Karpas-422 (cell line): ENCODE results near the gene MOB3C. TPM values are rescaled to one million over a fixed set of nuclear protein-coding genes. Genes with fewer than 3 reads are reported as not detected.

ENCODE experiments used
- DNase-seq: peaks from one replicate; pipeline ENCODE4 v3.0.0-alpha.2; 2015
- H2AFZ ChIP-seq: fragments of 200-600 bp; sonication (generic); 2 replicates; pipeline ENCODE4 v1.6.1; 2014; ENCODE audit warnings: antibody characterized with exemption, low read length, mixed read lengths
- H3K27ac ChIP-seq: fragments of 200-600 bp; sonication (generic); 2 replicates; pipeline ENCODE4 v1.5.1; 2014; ENCODE audit warnings: mild to moderate bottlenecking, low read length, moderate library complexity
- H3K27me3 ChIP-seq: fragments of 200-600 bp; sonication (generic); 2 replicates; pipeline ENCODE4 v1.6.1; 2014; ENCODE audit warnings: low read length, mixed read lengths
- H3K36me3 ChIP-seq: fragments of 200-600 bp; sonication (generic); 2 replicates; pipeline ENCODE4 v1.6.1; 2014; ENCODE audit warnings: low read length, mixed read lengths; ENCODE audit not compliant: insufficient read depth
- H3K4me1 ChIP-seq: fragments of 200-600 bp; sonication (generic); 2 replicates; pipeline ENCODE4 v1.6.1; 2014; ENCODE audit warnings: mild to moderate bottlenecking, low read length, mixed read lengths
- H3K4me2 ChIP-seq: fragments of 200-600 bp; sonication (generic); 2 replicates; pipeline ENCODE4 v1.6.1; 2014; ENCODE audit warnings: low read length, low read depth, mild to moderate bottlenecking; ENCODE audit not compliant: poor library complexity, severe bottlenecking
- H3K4me3 ChIP-seq: fragments of 200-600 bp; sonication (generic); 2 replicates; pipeline ENCODE4 v1.5.1; 2014; ENCODE audit warnings: mild to moderate bottlenecking, antibody characterized with exemption, low read length, mixed read lengths
- H3K79me2 ChIP-seq: fragments of 200-600 bp; sonication (generic); 2 replicates; pipeline ENCODE4 v1.6.1; 2014; ENCODE audit warnings: mild to moderate bottlenecking, low read length, mixed read lengths
- H3K9ac ChIP-seq: fragments of 200-600 bp; sonication (generic); 2 replicates; pipeline ENCODE4 v1.6.0; 2014; ENCODE audit warnings: low read length
- H3K9me2 ChIP-seq: fragments of 200-600 bp; sonication (generic), shearing (Covaris generic); replicated peaks from 2 replicates; pipeline ENCODE4 v1.6.0; 2014; ENCODE audit warnings: mild to moderate bottlenecking, low read length, moderate library complexity; ENCODE audit not compliant: insufficient read depth
- H3K9me3 ChIP-seq: fragments of 300-700, 200-600 bp; sonication (generic); 2 replicates; pipeline ENCODE4 v1.6.1; 2014; ENCODE audit warnings: low read length, mixed read lengths
- H4K20me1 ChIP-seq: fragments of 200-600 bp; sonication (generic); 2 replicates; pipeline ENCODE4 v1.6.1; 2014; ENCODE audit warnings: mild to moderate bottlenecking, antibody characterized with exemption, low read length, low read depth; ENCODE audit not compliant: insufficient read depth
- total RNA-seq: library from RNA; depleted of rRNA; stranded (reverse); fragments of >200 nt; shearing (Covaris generic); gene quantifications from 2 replicates; pipeline ENCODE4 v1.2.3, GENCODE V29; 2014; ENCODE audit warnings: low replicate concordance

The MOB3C gene
- total RNA-seq, 1 experiment from 2014 or later = 2.2 TPM

GRCh38 chr1:46646844-46647243 lies 30.2 kb upstream of the MOB3C start:
- no peaks in the 10 kb centered on the region for H3K4me1 ChIP-seq
- no peak overlapping the region for H2AFZ ChIP-seq
- peaks cover 18% of the 10 kb centered on the region for H3K36me3 ChIP-seq
- H3K4me2 ChIP-seq = no peak overlapping the region
- no peaks in the 10 kb centered on the region for H3K9me2 ChIP-seq
- no peaks in the 10 kb centered on the region for H3K79me2 ChIP-seq
- no peaks in the 10 kb centered on the region for H3K9me3 ChIP-seq
- no peak for DNase-seq
- no peaks in the 10 kb centered on the region for H3K27me3 ChIP-seq
- no peak overlapping the region for H3K9ac ChIP-seq
- no peak overlapping the region for H3K27ac ChIP-seq
- H3K4me3 ChIP-seq = no peak overlapping the region
- no peaks in the 10 kb centered on the region for H4K20me1 ChIP-seq

GRCh38 chr1:46646331-46646730 lies 29.7 kb upstream of the MOB3C start:
- Histone ChIP-seq H3K4me2 (no peak overlapping the region), H3K4me3 (no peak overlapping the region), H4K20me1 (no peaks in the 10 kb centered on the region), H3K9me2 (no peaks in the 10 kb centered on the region), H3K36me3 (peaks cover 16% of the 10 kb centered on the region), H3K9me3 (no peaks in the 10 kb centered on the region), H2AFZ (no peak overlapping the region), H3K27ac (no peak overlapping the region), H3K79me2 (no peaks in the 10 kb centered on the region), H3K4me1 (no peaks in the 10 kb centered on the region), H3K27me3 (no peaks in the 10 kb centered on the region), H3K9ac (no peak overlapping the region)
- DNase-seq = no peak

GRCh38 chr1:46645815-46646214 lies 29.2 kb upstream of the MOB3C start:
- H3K27me3 ChIP-seq = no peaks in the 10 kb centered on the region
- no peak for DNase-seq
- peaks cover 16% of the 10 kb centered on the region for H3K36me3 ChIP-seq
- no peaks in the 10 kb centered on the region for H3K9me3 ChIP-seq
- H3K79me2 ChIP-seq = no peaks in the 10 kb centered on the region
- no peak overlapping the region for H3K4me2 ChIP-seq
- H3K27ac ChIP-seq = no peak overlapping the region
- no peaks in the 10 kb centered on the region for H4K20me1 ChIP-seq
- no peak overlapping the region for H2AFZ ChIP-seq
- H3K9ac ChIP-seq = no peak overlapping the region
- H3K9me2 ChIP-seq = no peaks in the 10 kb centered on the region
- no peaks in the 10 kb centered on the region for H3K4me1 ChIP-seq
- no peak overlapping the region for H3K4me3 ChIP-seq

GRCh38 chr1:46643368-46643775 lies 26.8 kb upstream of the MOB3C start:
- no peaks in the 10 kb centered on the region for H3K27me3 ChIP-seq
- no peak overlapping the region for H3K4me3 ChIP-seq
- H3K4me2 ChIP-seq = no peak overlapping the region
- no peak overlapping the region for H3K27ac ChIP-seq
- no peak for DNase-seq
- no peak overlapping the region for H3K9ac ChIP-seq
- H3K9me3 ChIP-seq = no peaks in the 10 kb centered on the region
- H3K4me1 ChIP-seq = no peaks in the 10 kb centered on the region
- no peaks in the 10 kb centered on the region for H3K9me2 ChIP-seq
- H3K79me2 ChIP-seq = no peaks in the 10 kb centered on the region
- H3K36me3 ChIP-seq = peaks cover 5% of the 10 kb centered on the region; the same call in 1 of the 2 replicates
- no peaks in the 10 kb centered on the region for H4K20me1 ChIP-seq
- H2AFZ ChIP-seq = no peak overlapping the region

- H3K4me3 ChIP-seq = no peak overlapping the region
- H3K36me3 ChIP-seq = no peaks in the 10 kb centered on the region; the same call in 1 of the 2 replicates
- H3K9ac ChIP-seq = no peak overlapping the region
- no peaks in the 10 kb centered on the region for H3K9me2 ChIP-seq
- no peaks in the 10 kb centered on the region for H3K4me1 ChIP-seq
- no peaks in the 10 kb centered on the region for H3K79me2 ChIP-seq
- DNase-seq = no peak
- H2AFZ ChIP-seq = no peak overlapping the region
- no peaks in the 10 kb centered on the region for H3K9me3 ChIP-seq
- H3K27me3 ChIP-seq = no peaks in the 10 kb centered on the region
- H3K27ac ChIP-seq = no peak overlapping the region
- H3K4me2 ChIP-seq = no peak overlapping the region
- no peaks in the 10 kb centered on the region for H4K20me1 ChIP-seq
Observed at GRCh38 chr1:46642115-46642680, 25.6 kb upstream of the MOB3C start.

- no peaks in the 10 kb centered on the region for H3K9me2 ChIP-seq
- H2AFZ ChIP-seq = no peak overlapping the region
- H3K4me3 ChIP-seq = no peak overlapping the region
- no peaks in the 10 kb centered on the region for H3K4me1 ChIP-seq
- no peaks in the 10 kb centered on the region for H3K27me3 ChIP-seq
- 0 out of 2 replicates have a peak, but pooled peaks cover 6% of the 10 kb centered on the region for H3K36me3 ChIP-seq
- H3K9ac ChIP-seq = no peak overlapping the region
- no peak overlapping the region for H3K27ac ChIP-seq
- H3K79me2 ChIP-seq = no peaks in the 10 kb centered on the region
- no peaks in the 10 kb centered on the region for H3K9me3 ChIP-seq
- H3K4me2 ChIP-seq = no peak overlapping the region
- H4K20me1 ChIP-seq = no peaks in the 10 kb centered on the region
- no peak for DNase-seq
Observed at GRCh38 chr1:46639547-46639946, 22.9 kb upstream of the MOB3C start.

GRCh38 chr1:46638921-46639320 lies 22.3 kb upstream of the MOB3C start:
- H3K4me2 ChIP-seq = no peak overlapping the region

GRCh38 chr1:46637444-46638083 lies 21.0 kb upstream of the MOB3C start:
- no peaks in the 10 kb centered on the region for H4K20me1 ChIP-seq
- no peak overlapping the region for H3K4me2 ChIP-seq
- H3K79me2 ChIP-seq = no peaks in the 10 kb centered on the region
- H3K9me2 ChIP-seq = no peaks in the 10 kb centered on the region
- no peak for DNase-seq
- no peaks in the 10 kb centered on the region for H3K4me1 ChIP-seq
- H3K9ac ChIP-seq = no peak overlapping the region
- H3K9me3 ChIP-seq = no peaks in the 10 kb centered on the region
- H3K27me3 ChIP-seq = no peaks in the 10 kb centered on the region
- no peak overlapping the region for H2AFZ ChIP-seq
- H3K4me3 ChIP-seq = no peak overlapping the region
- H3K36me3 ChIP-seq = 0 out of 2 replicates have a peak, but pooled peaks cover 6% of the 10 kb centered on the region
- H3K27ac ChIP-seq = no peak overlapping the region

More at GRCh38 chr1:46638921-46639320, 22.3 kb upstream of the MOB3C start:
- Histone ChIP-seq H3K4me3 (no peak overlapping the region), H3K9ac (no peak overlapping the region), H3K27ac (no peak overlapping the region), H3K27me3 (no peaks in the 10 kb centered on the region), H3K4me1 (no peaks in the 10 kb centered on the region), H3K9me2 (no peaks in the 10 kb centered on the region), H4K20me1 (no peaks in the 10 kb centered on the region), H3K36me3 (0 out of 2 replicates have a peak, but pooled peaks cover 6% of the 10 kb centered on the region), H3K9me3 (no peaks in the 10 kb centered on the region), H2AFZ (no peak overlapping the region), H3K79me2 (no peaks in the 10 kb centered on the region)
- no peak for DNase-seq
